ENCODE measurements around the gene ERICH4. TPM values are rescaled to one million over a fixed set of nuclear protein-coding genes. Genes with fewer than 3 reads are reported as not detected.
"Not testable (repeated sequence)": the region's sequence is repeated elsewhere in the genome, so short reads cannot be mapped to it uniquely, and the experiment has no call there.

ERICH4 gene
- total and polyA plus RNA-seq, 12 donors: 0.10 to 0.37 TPM; not detected in 10

DNA sequence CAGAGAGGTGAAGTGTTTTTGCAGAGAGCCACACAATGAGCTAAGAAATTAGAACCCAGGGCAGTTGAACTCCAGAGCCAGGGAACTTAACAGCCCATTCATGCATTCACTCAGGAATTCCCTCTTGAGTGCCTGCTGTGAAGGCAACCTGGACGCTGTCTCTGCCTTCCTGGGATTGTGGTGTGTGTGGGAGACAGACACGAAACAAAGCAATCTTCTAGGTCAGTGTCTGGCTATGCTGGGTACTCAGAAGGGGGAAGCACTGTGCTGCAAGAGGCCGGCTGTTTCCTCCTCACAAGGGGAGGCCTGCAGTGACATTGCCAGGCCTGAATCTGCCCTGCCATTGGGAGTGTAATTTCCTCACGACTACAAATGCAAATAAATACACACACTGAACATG lies 35.7 kb upstream of the ERICH4 start:
- Histone ChIP-seq H3K4me1 (peaks cover 32 to 98% (median 87%) of the 10 kb centered on the region in 9 donors), H3K27me3 (no peaks in the 10 kb centered on the region), H3K27ac (peak overlapping the region; percentile 1 to 84 (median 72)), H3K9me3 (no peaks in the 10 kb centered on the region), H3K4me3 (no peak overlapping the region), H3K36me3 (peaks cover 0 to 32% (median 0%) of the 10 kb centered on the region in 9 donors)
- intact Hi-C loops (cut with DNase I): no loop called here
- ATAC-seq (peak in 5 of 8 donors; percentile 21 to 66 (median 36)), DNase-seq (no peak)
- TF ChIP-seq, protein P1, sequence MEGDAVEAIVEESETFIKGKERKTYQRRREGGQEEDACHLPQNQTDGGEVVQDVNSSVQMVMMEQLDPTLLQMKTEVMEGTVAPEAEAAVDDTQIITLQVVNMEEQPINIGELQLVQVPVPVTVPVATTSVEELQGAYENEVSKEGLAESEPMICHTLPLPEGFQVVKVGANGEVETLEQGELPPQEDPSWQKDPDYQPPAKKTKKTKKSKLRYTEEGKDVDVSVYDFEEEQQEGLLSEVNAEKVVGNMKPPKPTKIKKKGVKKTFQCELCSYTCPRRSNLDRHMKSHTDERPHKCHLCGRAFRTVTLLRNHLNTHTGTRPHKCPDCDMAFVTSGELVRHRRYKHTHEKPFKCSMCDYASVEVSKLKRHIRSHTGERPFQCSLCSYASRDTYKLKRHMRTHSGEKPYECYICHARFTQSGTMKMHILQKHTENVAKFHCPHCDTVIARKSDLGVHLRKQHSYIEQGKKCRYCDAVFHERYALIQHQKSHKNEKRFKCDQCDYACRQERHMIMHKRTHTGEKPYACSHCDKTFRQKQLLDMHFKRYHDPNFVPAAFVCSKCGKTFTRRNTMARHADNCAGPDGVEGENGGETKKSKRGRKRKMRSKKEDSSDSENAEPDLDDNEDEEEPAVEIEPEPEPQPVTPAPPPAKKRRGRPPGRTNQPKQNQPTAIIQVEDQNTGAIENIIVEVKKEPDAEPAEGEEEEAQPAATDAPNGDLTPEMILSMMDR (IDR thresholded peaks at IDR 0.05): peak in 3 of 9 donors; percentile 6 to 18 (median 17)
- WGBS, 2 donors: 36 to 49% methylated on average over 4 of the region's 4 CpGs

DNA sequence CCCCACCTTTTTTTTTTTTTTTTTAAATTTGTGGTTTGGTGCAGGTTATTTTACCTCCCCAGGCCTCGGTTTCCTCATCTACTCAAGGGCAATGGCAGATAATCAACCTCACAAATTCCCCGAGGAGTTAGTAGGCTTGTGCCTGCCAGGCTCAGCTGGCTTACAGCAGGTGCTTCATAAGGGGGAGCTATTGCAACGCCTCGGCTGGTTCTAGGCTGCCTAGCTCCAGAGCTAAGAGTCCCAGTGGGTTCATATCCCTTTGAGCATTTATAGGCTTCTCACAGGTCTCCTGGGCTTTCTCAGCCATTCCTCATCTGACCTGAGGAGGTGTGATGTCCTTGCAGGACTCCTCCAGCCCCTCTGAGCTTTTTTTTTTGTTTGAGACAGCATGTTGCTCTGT lies 34.7 kb upstream of the ERICH4 start:
- ATAC-seq: peak in 2 of 8 donors; percentile 27 to 30
- WGBS, 2 donors: 51 to 58% methylated on average over 4 of the region's 4 CpGs
- no peaks in the 10 kb centered on the region for H3K9me3 ChIP-seq
- H3K4me3 ChIP-seq: no peak overlapping the region
- H3K36me3 ChIP-seq: peaks cover 0 to 31% (median 6%) of the 10 kb centered on the region in 9 donors
- no peak for DNase-seq
- H3K27ac ChIP-seq: peak overlapping the region; percentile 57 to 84 (median 75)
- no peaks in the 10 kb centered on the region for H3K27me3 ChIP-seq
- H3K4me1 ChIP-seq: peaks cover 32 to 98% (median 83%) of the 10 kb centered on the region in 9 donors
- TF ChIP-seq, protein P1 (IDR thresholded peaks at IDR 0.05): peak in 4 of 9 donors; percentile 11 to 29 (median 20)
- intact Hi-C loops (cut with DNase I): no loop called here

DNA sequence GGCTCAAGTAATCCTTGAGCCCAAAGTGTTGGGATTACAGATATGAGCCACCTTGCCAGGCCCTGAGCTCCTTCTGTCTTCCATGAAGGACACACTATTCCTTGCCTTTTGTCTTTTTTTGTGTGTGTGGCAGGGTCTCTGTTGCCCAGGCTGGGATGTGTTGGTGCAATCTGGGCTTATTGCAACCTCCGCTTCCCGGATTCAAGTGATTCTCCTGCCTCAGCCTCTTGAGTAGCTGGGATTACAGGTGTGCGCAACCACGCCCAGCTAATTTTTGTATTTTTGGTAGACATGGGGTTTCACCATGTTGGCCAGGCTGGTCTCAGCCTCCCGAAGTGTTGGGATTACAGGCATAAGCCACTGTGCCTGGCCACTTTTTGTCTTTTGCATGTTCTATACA lies 34.1 kb upstream of the ERICH4 start:
- WGBS, 2 donors: 92 to 96% methylated on average over 5 of the region's 5 CpGs
- Histone ChIP-seq H3K36me3 (peaks cover 0 to 32% (median 12%) of the 10 kb centered on the region in 9 donors), H3K4me1 (peaks cover 30 to 92% (median 77%) of the 10 kb centered on the region in 9 donors), H3K27ac (peak overlapping the region; percentile 57 to 84 (median 75))
- H3K4me3 ChIP-seq; ATAC-seq; DNase-seq; H3K9me3 ChIP-seq; H3K27me3 ChIP-seq; intact Hi-C loops (cut with DNase I): not testable (repeated sequence)

DNA sequence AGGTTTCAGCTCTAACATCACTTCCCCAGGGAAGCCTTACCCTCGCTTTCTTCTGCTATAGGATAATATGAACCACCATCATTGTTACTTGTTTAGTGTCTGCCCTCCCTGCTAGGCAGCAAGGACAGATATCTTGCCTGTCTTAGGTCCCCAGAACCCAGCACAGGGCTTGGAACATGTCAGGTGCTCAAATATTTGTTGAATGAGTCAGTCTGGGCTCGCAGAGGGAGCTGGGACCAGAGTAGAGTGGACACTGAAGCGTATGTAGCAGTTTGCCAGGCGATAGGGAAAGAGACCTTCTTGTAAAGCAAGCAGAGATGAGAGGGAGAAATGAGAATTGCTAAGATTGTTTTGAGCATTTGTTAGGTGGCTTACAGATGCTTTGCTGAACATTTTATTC lies 33.7 kb upstream of the ERICH4 start:
- Histone ChIP-seq H3K27me3 (no peaks in the 10 kb centered on the region), H3K4me1 (peaks cover 30 to 88% (median 75%) of the 10 kb centered on the region in 9 donors), H3K4me3 (no peak overlapping the region), H3K9me3 (no peaks in the 10 kb centered on the region), H3K36me3 (peaks cover 0 to 36% (median 16%) of the 10 kb centered on the region in 9 donors), H3K27ac (peak overlapping the region; percentile 57 to 84 (median 75))
- WGBS, 2 donors: 45 to 52% methylated on average over 4 of the region's 4 CpGs
- TF ChIP-seq, protein P1 (IDR thresholded peaks at IDR 0.05): no peak
- intact Hi-C loops (cut with DNase I): no loop called here
- ATAC-seq (peak; percentile 50 to 81 (median 62)), DNase-seq (peak in 1 of 2 donors; percentile 61)

DNA sequence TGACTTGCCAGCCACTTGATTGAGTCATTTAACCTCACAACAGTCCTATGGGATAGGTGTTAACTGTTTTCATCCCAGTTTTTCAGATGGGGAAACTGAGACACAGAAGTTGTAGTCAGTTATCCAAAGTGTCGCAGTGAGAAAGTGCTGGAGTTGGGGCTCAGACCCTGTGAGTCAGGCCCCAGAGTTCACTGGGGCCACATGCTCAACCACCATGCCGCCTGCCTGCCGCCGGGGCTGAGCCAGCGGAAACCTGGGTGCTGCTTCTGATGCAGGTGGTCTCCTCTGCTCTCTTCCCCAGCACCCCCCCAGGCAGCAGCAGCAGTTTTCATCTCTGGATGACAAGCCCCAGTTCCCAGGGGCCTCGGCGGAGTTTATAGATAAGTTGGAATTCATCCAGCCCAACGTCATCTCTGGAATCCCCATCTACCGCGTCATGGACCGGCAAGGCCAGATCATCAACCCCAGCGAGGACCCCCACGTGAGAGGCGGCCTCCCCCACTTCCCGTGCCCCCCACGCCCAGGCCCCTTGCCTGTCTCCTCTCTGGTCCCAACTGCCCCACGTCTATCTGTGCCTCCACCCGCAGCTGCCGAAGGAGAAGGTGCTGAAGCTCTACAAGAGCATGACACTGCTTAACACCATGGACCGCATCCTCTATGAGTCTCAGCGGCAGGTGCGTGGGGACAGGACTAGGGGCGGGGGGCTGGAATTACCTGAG lies 32.5 kb upstream of the ERICH4 start:
- 57 to 69% methylated on average over 23 of the region's 23 CpGs for WGBS, 2 donors
- no peak for ATAC-seq
- no peak for DNase-seq
- Histone ChIP-seq H3K27ac (peak overlapping the region in 9 of 10 donors; percentile 57 to 84 (median 77)), H3K36me3 (peaks cover 0 to 48% (median 27%) of the 10 kb centered on the region in 9 donors), H3K4me3 (no peak overlapping the region), H3K4me1 (peaks cover 23 to 77% (median 66%) of the 10 kb centered on the region in 9 donors), H3K27me3 (no peaks in the 10 kb centered on the region), H3K9me3 (no peaks in the 10 kb centered on the region)
- TF ChIP-seq, protein P1 (IDR thresholded peaks at IDR 0.05): no peak
- intact Hi-C loops (cut with DNase I): no loop called here
